IPS-18a (cell line): ENCODE data around the gene C2.

ENCODE experiments used
- H3K27ac ChIP-seq: one replicate; pipeline ENCODE4 v1.5.1; 2013; ENCODE audit warnings: low read length
- H3K27me3 ChIP-seq: one replicate; pipeline ENCODE4 v1.6.1; 2013; ENCODE audit warnings: mild to moderate bottlenecking, low read length; ENCODE audit not compliant: control insufficient read depth, insufficient read depth
- H3K36me3 ChIP-seq: one replicate; pipeline ENCODE4 v1.6.1; 2013; ENCODE audit warnings: low read depth, low read length; ENCODE audit not compliant: control insufficient read depth
- H3K4me1 ChIP-seq: one replicate; pipeline ENCODE4 v1.6.1; 2013; ENCODE audit warnings: low read depth, low read length; ENCODE audit not compliant: control insufficient read depth
- H3K4me3 ChIP-seq: one replicate; pipeline ENCODE4 v1.5.1; 2013; ENCODE audit warnings: low read length
- H3K9ac ChIP-seq: one replicate; pipeline ENCODE4 v1.6.1; 2013; ENCODE audit warnings: mild to moderate bottlenecking, low read length, moderate library complexity
- H3K9me3 ChIP-seq: one replicate; pipeline ENCODE4 v1.6.1; 2013; ENCODE audit warnings: low read depth, low read length; ENCODE audit not compliant: control insufficient read depth

Gene C2

GRCh38 chr6:31887173-31888007, 40.1 kb upstream of the C2 start:
- H3K36me3 ChIP-seq = peaks cover 90% of the 10 kb centered on the region
- no peaks in the 10 kb centered on the region for H3K27me3 ChIP-seq
- no peak overlapping the region for H3K27ac ChIP-seq
- H3K9ac ChIP-seq = no peak overlapping the region
- no peaks in the 10 kb centered on the region for H3K9me3 ChIP-seq
- no peaks in the 10 kb centered on the region for H3K4me1 ChIP-seq
- H3K4me3 ChIP-seq = no peak overlapping the region

DNA sequence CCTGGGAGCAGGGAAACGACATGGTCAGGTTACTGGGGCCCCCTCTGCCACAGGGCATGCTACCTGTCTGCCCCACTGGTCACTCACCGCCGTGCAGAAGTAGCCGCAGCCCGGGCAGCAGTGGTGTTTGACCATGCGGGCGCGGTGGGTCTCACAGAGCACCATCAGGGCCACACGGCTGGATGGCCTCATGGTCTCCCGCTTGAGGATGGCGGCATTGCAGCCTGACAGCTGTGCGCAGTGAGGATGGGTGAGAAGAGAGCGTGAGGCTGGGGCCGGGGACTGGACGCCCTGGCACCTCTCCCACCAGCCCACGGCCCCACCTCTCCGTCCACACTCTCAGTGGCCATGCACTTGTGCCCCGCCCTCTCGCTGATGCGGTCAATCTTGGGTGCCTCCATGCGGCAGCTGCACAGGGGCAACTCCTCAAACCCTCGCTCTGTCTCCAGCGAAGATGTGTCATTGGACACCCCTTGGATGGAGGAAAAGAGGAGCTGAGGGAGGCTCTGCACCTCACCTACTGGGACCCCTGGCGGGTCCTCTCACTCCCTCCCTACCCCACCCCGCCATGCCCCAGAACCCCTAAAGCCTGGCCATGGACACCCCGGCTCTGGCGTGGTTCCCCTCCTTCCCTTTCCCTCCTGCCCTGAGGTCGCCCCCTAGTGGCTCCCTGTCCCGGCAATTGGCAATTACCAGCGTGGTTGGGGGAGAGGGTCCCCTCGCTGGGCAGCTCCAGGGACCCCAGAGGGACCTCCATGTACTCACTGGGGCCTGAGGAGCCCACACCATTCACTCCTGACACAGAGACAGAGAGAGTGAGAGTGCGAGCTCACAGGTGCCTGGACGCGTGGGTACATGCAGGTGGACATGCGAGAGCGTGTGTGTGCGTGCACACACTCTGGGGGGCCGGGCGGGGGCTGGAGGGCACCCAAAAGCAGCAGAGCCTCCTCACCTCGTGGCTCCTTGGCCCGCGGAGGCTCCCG, 39.0 kb upstream of the C2 start:
- Histone ChIP-seq H3K36me3 (peaks cover 92% of the 10 kb centered on the region), H3K9me3 (no peaks in the 10 kb centered on the region), H3K4me1 (no peaks in the 10 kb centered on the region), H3K27me3 (no peaks in the 10 kb centered on the region), H3K27ac (no peak overlapping the region), H3K4me3 (no peak overlapping the region), H3K9ac (no peak overlapping the region)

DNA sequence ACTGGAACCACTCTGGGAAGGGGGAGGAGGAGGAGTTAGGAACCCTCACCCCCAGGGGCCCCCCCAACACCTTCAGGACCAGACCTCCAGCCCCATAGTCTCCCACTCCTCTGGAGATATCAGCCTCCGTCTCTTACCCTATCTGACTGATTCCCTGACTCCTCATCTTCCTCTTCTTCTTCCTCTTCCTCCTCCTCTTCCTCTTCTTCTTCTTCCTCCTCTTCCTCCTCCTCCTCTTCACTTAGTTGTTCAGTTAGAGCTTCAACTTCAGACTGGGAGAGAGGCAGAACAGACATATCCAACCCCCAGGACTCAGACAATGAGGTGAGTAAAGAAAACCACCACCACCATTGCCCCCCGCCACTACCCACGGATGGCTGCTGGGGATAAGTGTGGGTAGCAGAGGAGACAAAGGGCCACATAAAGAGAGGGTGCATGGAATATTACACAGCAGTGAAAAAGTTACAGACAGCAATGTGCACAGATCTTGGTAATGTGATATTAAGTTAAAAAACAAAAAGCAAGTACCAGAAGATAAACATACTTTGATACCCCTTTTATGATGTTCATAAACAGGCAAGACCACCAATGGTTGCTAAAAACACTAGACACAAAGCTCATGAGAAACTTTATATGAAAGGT, 38.1 kb upstream of the C2 start:
- Histone ChIP-seq H3K27me3 (no peaks in the 10 kb centered on the region), H3K36me3 (peaks cover 89% of the 10 kb centered on the region), H3K4me1 (no peaks in the 10 kb centered on the region), H3K4me3 (no peak overlapping the region), H3K9me3 (no peaks in the 10 kb centered on the region), H3K9ac (no peak overlapping the region), H3K27ac (no peak overlapping the region)

DNA sequence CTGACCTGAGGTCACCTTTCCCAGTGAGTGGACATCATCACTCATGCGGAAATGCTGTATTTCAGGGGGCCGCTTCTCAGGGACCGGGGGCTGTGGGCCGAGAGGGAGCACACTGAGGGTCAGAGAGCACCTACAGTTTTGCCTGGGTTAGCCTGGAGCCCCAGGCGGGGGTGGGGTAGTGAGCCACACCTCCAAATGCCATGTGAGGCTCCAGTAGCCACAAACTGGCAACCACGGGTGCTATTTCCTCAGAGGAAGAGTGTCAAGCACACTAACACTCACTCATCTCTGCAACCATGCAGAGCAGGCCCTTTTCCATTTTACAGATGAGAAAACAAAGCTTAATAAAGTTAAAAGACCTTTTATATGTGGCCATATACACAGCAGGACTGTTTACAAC, 34.7 kb upstream of the C2 start:
- no peaks in the 10 kb centered on the region for H3K9me3 ChIP-seq
- peaks cover 76% of the 10 kb centered on the region for H3K36me3 ChIP-seq

DNA sequence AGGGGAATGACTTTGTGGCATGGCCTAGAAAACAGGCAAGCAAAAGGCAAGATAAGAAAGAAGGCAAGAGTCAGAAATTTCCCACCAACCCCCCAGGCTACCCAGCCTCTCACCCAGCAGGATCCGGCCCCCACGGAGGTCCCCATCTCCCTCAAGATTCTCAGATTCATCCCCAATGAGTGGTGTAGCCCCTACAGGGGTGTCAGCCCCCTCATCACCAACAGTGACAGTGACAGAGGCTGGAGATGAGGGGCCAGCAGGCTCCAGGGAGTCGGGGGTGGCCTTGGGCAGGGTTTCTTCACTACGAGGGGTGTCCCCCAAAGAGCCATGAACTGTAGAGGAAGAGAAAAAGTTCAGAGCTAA, 31.0 kb upstream of the C2 start:
- H3K4me1 ChIP-seq = no peaks in the 10 kb centered on the region
- no peaks in the 10 kb centered on the region for H3K9me3 ChIP-seq
- peak overlapping the region; percentile 28 for H3K27ac ChIP-seq
- H3K4me3 ChIP-seq = peak overlapping the region; percentile 95
- H3K9ac ChIP-seq = peak overlapping the region; percentile 74
- no peaks in the 10 kb centered on the region for H3K27me3 ChIP-seq
- peaks cover 53% of the 10 kb centered on the region for H3K36me3 ChIP-seq

More for the DNA sequence above, 34.7 kb upstream of the C2 start:
- no peaks in the 10 kb centered on the region for H3K4me1 ChIP-seq
- H3K27me3 ChIP-seq = no peaks in the 10 kb centered on the region
- no peak overlapping the region for H3K4me3 ChIP-seq
- no peak overlapping the region for H3K9ac ChIP-seq
- no peak overlapping the region for H3K27ac ChIP-seq

- no peaks in the 10 kb centered on the region for H3K4me1 ChIP-seq
- peak overlapping the region; percentile 28 for H3K27ac ChIP-seq
These were observed 30.5 kb upstream of the C2 start for GRCh38 chr6:31896856-31897611.

DNA sequence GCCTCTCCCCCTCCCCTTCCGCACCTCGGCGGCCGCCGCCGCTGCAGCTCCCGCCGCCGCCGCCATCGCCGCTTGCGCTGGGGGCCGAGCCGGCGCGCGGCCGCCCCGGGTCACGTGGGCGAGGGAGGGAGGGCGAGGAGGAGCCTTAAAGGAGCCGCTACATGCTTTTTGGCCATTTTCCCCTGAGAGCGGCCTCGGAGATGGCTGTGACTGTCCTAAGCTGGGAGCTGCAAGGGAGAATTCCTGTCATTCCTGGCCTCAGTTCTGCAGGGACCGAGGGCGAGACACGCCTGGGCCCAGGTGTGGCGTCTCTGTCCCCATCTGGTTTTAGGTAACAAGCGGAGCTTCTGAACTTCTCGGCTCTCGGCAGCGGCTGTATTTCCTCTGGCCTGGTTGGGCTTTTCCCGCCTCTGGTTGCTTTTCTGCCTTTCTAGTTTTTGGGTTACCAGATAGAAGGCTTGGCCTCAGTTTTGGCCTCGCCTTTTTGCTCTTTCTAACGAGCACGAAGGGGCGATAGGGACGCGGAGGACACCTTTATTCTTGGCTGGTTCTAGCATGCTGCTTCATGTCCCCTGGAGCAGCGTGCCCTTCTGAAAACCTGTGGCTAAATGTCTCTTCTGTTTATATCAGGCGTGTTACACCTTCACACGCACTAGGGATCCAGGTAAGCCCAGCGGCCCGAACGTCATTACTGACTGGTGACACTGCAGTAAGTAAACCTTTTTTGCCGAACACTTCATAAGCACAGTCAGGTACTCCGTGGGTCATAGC, 29.7 kb upstream of the C2 start, which contains the start of gene EHMT2:
TSS of gene EHMT2 (minus strand) at position 87 of the 771 bp plus-strand sequence. CDS start at position 66, 21 bp downstream.
- Histone ChIP-seq H3K36me3 (peaks cover 39% of the 10 kb centered on the region), H3K4me3 (peak within 1 kb of the TSS; percentile 95), H3K27me3 (no peaks in the 10 kb centered on the region), H3K27ac (peak within 1 kb of the TSS; percentile 28), H3K9me3 (no peaks in the 10 kb centered on the region), H3K4me1 (no peaks in the 10 kb centered on the region), H3K9ac (peak within 1 kb of the TSS; percentile 74)

More at GRCh38 chr6:31896856-31897611, 30.5 kb upstream of the C2 start:
- H3K27me3 ChIP-seq = no peaks in the 10 kb centered on the region
- peak overlapping the region; percentile 95 for H3K4me3 ChIP-seq
- peak overlapping the region; percentile 74 for H3K9ac ChIP-seq
- no peaks in the 10 kb centered on the region for H3K9me3 ChIP-seq
- peaks cover 47% of the 10 kb centered on the region for H3K36me3 ChIP-seq

DNA sequence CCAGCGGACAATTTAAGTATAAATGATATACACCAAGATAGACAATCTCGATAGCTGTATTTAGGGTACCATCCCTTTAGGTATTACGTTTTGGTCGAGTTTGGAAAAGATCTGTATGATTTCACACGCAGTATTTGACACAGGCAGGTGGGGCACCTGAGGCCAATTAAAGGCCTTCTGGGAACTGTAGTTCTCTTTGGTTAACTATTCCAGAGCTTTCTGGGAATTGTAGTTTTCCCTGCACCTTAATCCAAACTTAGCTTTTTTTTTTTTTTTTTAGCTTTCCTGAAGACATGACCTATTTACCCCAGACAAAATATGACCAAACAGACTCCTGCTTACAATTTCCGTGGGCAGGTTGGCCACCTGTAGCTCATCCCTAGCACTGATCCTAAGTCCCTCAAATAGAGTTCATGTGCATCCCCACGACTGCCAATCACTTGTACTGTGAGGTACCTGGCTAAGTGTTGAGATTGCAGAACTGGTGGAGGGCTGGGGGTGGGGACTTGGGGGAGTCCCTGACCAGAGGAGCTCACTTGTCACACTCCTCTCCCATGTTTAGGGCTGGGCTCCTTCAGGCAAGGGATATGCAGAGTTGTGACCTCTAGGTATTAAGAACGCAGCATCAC, 29.0 kb upstream of the C2 start:
- Histone ChIP-seq H3K9ac (peak overlapping the region; percentile 67), H3K27me3 (no peaks in the 10 kb centered on the region), H3K9me3 (no peaks in the 10 kb centered on the region), H3K27ac (no peak overlapping the region), H3K4me3 (peak overlapping the region; percentile 95), H3K4me1 (no peaks in the 10 kb centered on the region), H3K36me3 (peaks cover 32% of the 10 kb centered on the region)

DNA sequence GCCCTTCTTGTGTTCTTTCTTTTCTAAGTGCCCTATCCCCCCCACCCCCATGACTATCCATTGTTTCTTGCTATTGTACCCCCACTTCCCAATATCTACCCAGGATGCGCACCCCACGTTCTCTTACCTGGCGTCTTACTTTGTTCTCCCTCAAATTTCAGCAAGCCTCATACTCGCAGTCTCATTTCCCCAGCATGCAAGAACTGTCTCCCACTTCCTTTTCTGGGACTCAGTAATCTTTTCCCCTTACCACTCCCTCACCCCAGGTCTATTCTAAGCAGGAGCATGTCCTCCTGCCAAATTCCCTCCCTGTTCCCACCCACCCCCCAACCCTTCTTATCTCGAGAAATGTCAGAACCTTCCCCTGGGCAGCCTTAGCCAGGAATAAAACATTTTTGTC, 28.3 kb upstream of the C2 start:
- no peak overlapping the region for H3K27ac ChIP-seq

More for the DNA sequence above, 28.3 kb upstream of the C2 start:
- Histone ChIP-seq H3K4me1 (no peaks in the 10 kb centered on the region), H3K4me3 (no peak overlapping the region), H3K36me3 (peaks cover 27% of the 10 kb centered on the region), H3K9me3 (no peaks in the 10 kb centered on the region), H3K27me3 (no peaks in the 10 kb centered on the region), H3K9ac (no peak overlapping the region)
